GM23338 (cell line): ENCODE measurements around the gene SDF2L1. TPM values are rescaled to one million over a fixed set of nuclear protein-coding genes. Genes with fewer than 3 reads are reported as not detected.

ENCODE experiments used
- NANOG ChIP-seq: IDR thresholded peaks from 2 replicates; pipeline ENCODE4 v1.6.1; 2016; ENCODE audit warnings: antibody characterized with exemption, borderline replicate concordance
- ZNF462 ChIP-seq: fragments of 250-450 bp; sonication (Bioruptor Pico); IDR thresholded peaks from 2 replicates; pipeline ENCODE4 v1.5.0; 2020; ENCODE audit warnings: mild to moderate bottlenecking, moderate library complexity
- polyA plus RNA-seq: library from polyadenylated mRNA; unstranded; fragments of >200 nt; fragmentation: Nextera tagmentation; extraction: Ambion mirVana; gene quantifications from 2 replicates; pipeline ENCODE4 v1.2.1, GENCODE V29; 2016
- total RNA-seq: library from RNA; depleted of rRNA; stranded (reverse); fragments of >200 nt; shearing (Covaris generic); gene quantifications from 2 replicates; pipeline ENCODE4 v1.2.3, GENCODE V29; 2014
- TF ChIP-seq, protein P1 (sequence below): IDR thresholded peaks from one replicate; pipeline ENCODE4 v1.6.1; 2018; ENCODE audit warnings: antibody characterized with exemption; ENCODE audit not compliant: unreplicated experiment

The SDF2L1 gene
- total and polyA plus RNA-seq, 2 experiments from 2014 or later, result 62.3 to 72.7 TPM

DNA sequence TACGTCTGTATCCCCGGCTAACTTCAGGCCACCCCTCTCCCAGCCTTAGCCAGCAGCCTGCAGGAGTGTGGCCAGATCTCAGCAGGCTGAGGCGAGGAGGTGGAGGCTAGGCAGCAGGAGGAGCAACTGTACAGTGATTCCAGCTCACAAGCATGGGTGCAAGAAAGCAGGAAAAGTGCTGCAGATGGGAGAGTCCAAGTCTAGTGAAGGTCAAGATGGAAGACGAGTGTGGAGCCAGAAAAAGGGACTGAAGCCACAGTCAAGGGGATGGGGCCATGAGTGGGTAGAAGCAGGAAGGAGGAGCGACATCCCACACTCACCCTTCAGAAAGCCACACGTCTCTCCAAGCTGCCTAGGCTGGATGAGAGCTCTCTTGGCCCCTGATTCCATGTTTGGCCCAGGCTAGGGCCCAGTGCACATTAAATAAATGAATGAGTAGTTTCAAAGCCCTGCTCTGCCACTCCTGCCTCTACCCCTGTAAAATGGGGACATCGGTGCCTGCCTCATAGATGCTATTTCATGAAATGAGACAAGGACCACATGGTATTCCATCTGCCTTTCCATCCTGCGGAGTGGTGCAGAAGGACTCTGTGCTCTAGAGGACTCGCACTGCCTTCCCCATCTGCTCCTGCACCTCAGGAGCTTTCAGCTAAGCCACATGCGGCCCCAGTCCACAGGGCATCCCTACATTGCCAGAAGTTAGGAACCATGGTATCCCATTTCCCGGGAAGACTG, 15.2 kb upstream of the SDF2L1 start (continued):
- TF ChIP-seq ZNF462 (CRISPR knock-in tag) (no peak), NANOG (no peak)
- TF ChIP-seq, protein P1, sequence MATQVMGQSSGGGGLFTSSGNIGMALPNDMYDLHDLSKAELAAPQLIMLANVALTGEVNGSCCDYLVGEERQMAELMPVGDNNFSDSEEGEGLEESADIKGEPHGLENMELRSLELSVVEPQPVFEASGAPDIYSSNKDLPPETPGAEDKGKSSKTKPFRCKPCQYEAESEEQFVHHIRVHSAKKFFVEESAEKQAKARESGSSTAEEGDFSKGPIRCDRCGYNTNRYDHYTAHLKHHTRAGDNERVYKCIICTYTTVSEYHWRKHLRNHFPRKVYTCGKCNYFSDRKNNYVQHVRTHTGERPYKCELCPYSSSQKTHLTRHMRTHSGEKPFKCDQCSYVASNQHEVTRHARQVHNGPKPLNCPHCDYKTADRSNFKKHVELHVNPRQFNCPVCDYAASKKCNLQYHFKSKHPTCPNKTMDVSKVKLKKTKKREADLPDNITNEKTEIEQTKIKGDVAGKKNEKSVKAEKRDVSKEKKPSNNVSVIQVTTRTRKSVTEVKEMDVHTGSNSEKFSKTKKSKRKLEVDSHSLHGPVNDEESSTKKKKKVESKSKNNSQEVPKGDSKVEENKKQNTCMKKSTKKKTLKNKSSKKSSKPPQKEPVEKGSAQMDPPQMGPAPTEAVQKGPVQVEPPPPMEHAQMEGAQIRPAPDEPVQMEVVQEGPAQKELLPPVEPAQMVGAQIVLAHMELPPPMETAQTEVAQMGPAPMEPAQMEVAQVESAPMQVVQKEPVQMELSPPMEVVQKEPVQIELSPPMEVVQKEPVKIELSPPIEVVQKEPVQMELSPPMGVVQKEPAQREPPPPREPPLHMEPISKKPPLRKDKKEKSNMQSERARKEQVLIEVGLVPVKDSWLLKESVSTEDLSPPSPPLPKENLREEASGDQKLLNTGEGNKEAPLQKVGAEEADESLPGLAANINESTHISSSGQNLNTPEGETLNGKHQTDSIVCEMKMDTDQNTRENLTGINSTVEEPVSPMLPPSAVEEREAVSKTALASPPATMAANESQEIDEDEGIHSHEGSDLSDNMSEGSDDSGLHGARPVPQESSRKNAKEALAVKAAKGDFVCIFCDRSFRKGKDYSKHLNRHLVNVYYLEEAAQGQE, result no peak
